HepG2 (cell line): ENCODE measurements around the gene NDUFAF8. TPM values are rescaled to one million over a fixed set of nuclear protein-coding genes. Genes with fewer than 3 reads are reported as not detected.

Experiments
- ATAC-seq: fragments of 200-7000 bp; cut with Tn5 transposase; 3 replicates; pipeline ENCODE4 v1.9.1; 2020; ENCODE audit warnings: mild to moderate bottlenecking, moderate library complexity
- BruUV-seq: library from RNA; stranded (reverse); fragments of 400-500 nt; replicated peaks from 2 replicates; lab custom pipeline; 2021; lab: Mats Ljungman, UMichigan
- CTCF ChIA-PET: fragments of 300-600 bp; formaldehyde crosslinking; extraction: SDS; loops from one replicate; lab custom pipeline; 2021; ENCODE audit warnings: low total read pairs, inconsistent platforms, low intra/inter-chr PET ratio; lab: Yijun Ruan, JAX
- POLR2A ChIA-PET: fragments of 350-600 bp; sonication (Branson Sonifier 250); formaldehyde crosslinking; loops from one replicate; lab custom pipeline; 2020; ENCODE audit warnings: antibody characterized with exemption, inconsistent platforms; lab: Yijun Ruan, JAX
- DNase-seq: peaks from one replicate; pipeline ENCODE4 v3.0.0-alpha.2; 2015; ENCODE audit warnings: low spot score
- FAIRE-seq: peaks from 3 replicates; lab custom pipeline; 2011; peaks lifted over from hg19 to GRCh38; lab: Jason Lieb, UNC
- H2AFZ ChIP-seq: one replicate; pipeline ENCODE4 v1.6.1; 2011; ENCODE audit warnings: low read length, inconsistent platforms
- H3K27ac ChIP-seq: fragments of 300-600 bp; 3 replicates; pipeline ENCODE4 v1.8.0; 2011; ENCODE audit warnings: mixed run types, mild to moderate bottlenecking, mixed read lengths, low read length, inconsistent platforms; ENCODE audit not compliant: insufficient read depth; ENCODE audit errors: extremely low read length
- H3K27me3 ChIP-seq, 2 experiments: fragments of 200-600 bp in 1 of 2; 2 replicates in 1 of 2; 3 replicates in 1 of 2; pipeline versions ENCODE4 v1.6.0 to v1.8.0; 2011; ENCODE audit warnings: low read length in 2 of 2, mild to moderate bottlenecking in 2 of 2, moderate library complexity in 2 of 2, inconsistent platforms in 1 of 2; ENCODE audit not compliant: insufficient read depth in 2 of 2, control insufficient read depth in 1 of 2
- H3K36me3 ChIP-seq, 2 experiments: fragments of 200-600 bp in 1 of 2; replicated peaks in 1 of 2; 2 replicates in 1 of 2; 3 replicates in 1 of 2; pipeline versions ENCODE4 v1.5.1 to v1.8.0; 2011; ENCODE audit warnings: low read length in 2 of 2, inconsistent platforms in 1 of 2; ENCODE audit not compliant: insufficient read depth in 2 of 2, control insufficient read depth in 1 of 2
- H3K4me1 ChIP-seq: 2 replicates; pipeline ENCODE4 v1.5.1; 2012; ENCODE audit warnings: low read length, inconsistent platforms; ENCODE audit not compliant: insufficient read depth
- H3K4me2 ChIP-seq: 2 replicates; pipeline ENCODE4 v1.6.0; 2011; ENCODE audit warnings: low read depth, low read length, inconsistent platforms
- H3K4me3 ChIP-seq, 3 experiments: fragments of 200-600 bp in 1 of 3; sonication (generic), shearing (Covaris generic) in 1 of 3; replicated peaks in 1 of 3; 2 replicates each; pipeline ENCODE4 v1.5.1; 2011 to 2016; ENCODE audit warnings: low read length in 3 of 3, inconsistent platforms in 2 of 3, low read depth in 2 of 3, mild to moderate bottlenecking in 2 of 3, control low read depth in 1 of 3, mixed read lengths in 1 of 3; ENCODE audit not compliant: insufficient read depth in 1 of 3
- H3K79me2 ChIP-seq: one replicate; pipeline ENCODE4 v1.6.1; 2011; ENCODE audit warnings: low read length, inconsistent platforms; ENCODE audit not compliant: insufficient read depth
- H3K9ac ChIP-seq: 2 replicates; pipeline ENCODE4 v1.6.0; 2011; ENCODE audit warnings: mild to moderate bottlenecking, low read depth, low read length, inconsistent platforms; ENCODE audit not compliant: insufficient read depth
- H3K9me3 ChIP-seq: 2 replicates; pipeline ENCODE4 v1.5.1; 2012; ENCODE audit warnings: mild to moderate bottlenecking, low read length
- H4K20me1 ChIP-seq: 2 replicates; pipeline ENCODE4 v1.6.0; 2011; ENCODE audit warnings: inconsistent platforms, mild to moderate bottlenecking, low read length, moderate library complexity; ENCODE audit not compliant: insufficient read depth
- CCDC6 ChIP-seq: sonication (generic); formaldehyde crosslinking; IDR thresholded peaks from 2 replicates; pipeline ENCODE4 v1.8.1; 2022; ENCODE audit warnings: mild to moderate bottlenecking, missing genetic modification reagents, moderate library complexity
- EEA1 ChIP-seq: sonication (generic); formaldehyde crosslinking; IDR thresholded peaks from 2 replicates; pipeline ENCODE4 v1.5.1; 2020; ENCODE audit warnings: mild to moderate bottlenecking, missing genetic modification reagents, borderline replicate concordance
- FOXK1 ChIP-seq: sonication (generic); formaldehyde crosslinking; IDR thresholded peaks from 2 replicates; pipeline ENCODE4 v1.4.0; 2020; ENCODE audit warnings: low read depth, missing genetic modification reagents, borderline replicate concordance
- GLI4 ChIP-seq: sonication (generic); formaldehyde crosslinking; IDR thresholded peaks from 2 replicates; pipeline ENCODE4 v1.5.1; 2020; ENCODE audit warnings: missing genetic modification reagents, mild to moderate bottlenecking, moderate library complexity, borderline replicate concordance
- GPN1 ChIP-seq: sonication (generic); formaldehyde crosslinking; IDR thresholded peaks from 2 replicates; pipeline ENCODE4 v1.5.1; 2020; ENCODE audit warnings: missing genetic modification reagents, borderline replicate concordance
- TSC22D2 ChIP-seq: sonication (generic); formaldehyde crosslinking; IDR thresholded peaks from 2 replicates; pipeline ENCODE4 v1.5.1; 2020; ENCODE audit warnings: missing genetic modification reagents, mild to moderate bottlenecking, borderline replicate concordance
- ZIK1 ChIP-seq: sonication (generic); formaldehyde crosslinking; IDR thresholded peaks from 2 replicates; pipeline ENCODE4 v1.5.0; 2020; ENCODE audit warnings: mild to moderate bottlenecking, low read depth, missing genetic modification reagents, borderline replicate concordance
- ZNF33A ChIP-seq: sonication (generic); formaldehyde crosslinking; IDR thresholded peaks from 2 replicates; pipeline ENCODE4 v1.5.1; 2020; ENCODE audit warnings: missing genetic modification reagents, mild to moderate bottlenecking, moderate library complexity, borderline replicate concordance
- ZNF451 ChIP-seq: sonication (generic); formaldehyde crosslinking; IDR thresholded peaks from 2 replicates; pipeline ENCODE4 v1.5.0; 2020; ENCODE audit warnings: mild to moderate bottlenecking, missing genetic modification reagents
- ZNF713 ChIP-seq: sonication (generic); formaldehyde crosslinking; IDR thresholded peaks from 2 replicates; pipeline ENCODE4 v1.4.0; 2020; ENCODE audit warnings: mild to moderate bottlenecking, missing genetic modification reagents
- ZNF781 ChIP-seq: sonication (generic); formaldehyde crosslinking; IDR thresholded peaks from 2 replicates; pipeline ENCODE4 v1.5.1; 2020; ENCODE audit warnings: borderline replicate concordance, mild to moderate bottlenecking, missing genetic modification reagents; ENCODE audit errors: not compliant biosample characterization
- ZNF878 ChIP-seq: sonication (generic); formaldehyde crosslinking; IDR thresholded peaks from 2 replicates; pipeline ENCODE4 v1.8.1; 2023; ENCODE audit warnings: mild to moderate bottlenecking, missing genetic modification reagents, moderate library complexity
- WGBS: methylation state at CpG from one replicate; pipeline ENCODE4 v1.1.6; 2017; ENCODE audit warnings: low lambda C conversion rate; 5-methylcytosine and 5-hydroxymethylcytosine counted together
- in situ Hi-C: cut with HindIII; loops from 2 replicates; pipeline ENCODE4 v1.10.0; 2017; ENCODE audit warnings: low pct_unique_long_range_greater_than_20kb; ENCODE audit not compliant: extremely low pct_ligation_motif_present
- intact Hi-C: fragments of 100-400 bp; cut with micrococcal nuclease; formaldehyde crosslinking; loops from one replicate; pipeline ENCODE4 v1.10.0; 2022; ENCODE audit not compliant: unreplicated experiment
- polyA plus RNA-seq, 8 experiments: library from polyadenylated mRNA; depleted of rRNA in 3 of 8; stranded (reverse) in 7 of 8; unstranded in 1 of 8; fragments of >200 nt; fragmentation: Illumina TruSeq in 4 of 8; extraction: Trizol in 4 of 8; gene quantifications; 2 replicates each; pipeline versions ENCODE4 v1.2.1 to v1.2.3, GENCODE V29; 2011 to 2016; ENCODE audit warnings: low read depth in 4 of 8, missing spikeins in 1 of 8, mixed read lengths in 1 of 8; ENCODE audit not compliant: insufficient read depth in 1 of 8
- total RNA-seq, 5 experiments: library from RNA; depleted of rRNA; stranded (reverse); fragments of >200 nt; fragmentation: Illumina TruSeq; extraction: Trizol; gene quantifications; 2 replicates each; pipeline ENCODE4 v1.2.3, GENCODE V29; 2016; ENCODE audit warnings: low read depth in 1 of 5
- TF ChIP-seq, protein P1 (sequence below): IDR thresholded peaks from 2 replicates; pipeline ENCODE4 v1.6.1; 2016

NDUFAF8 gene
- total and polyA plus RNA-seq, 2 of the 13 experiments (the other 11 are each of a cell fraction or from before 2014, with no cell fraction given): 75.6 to 233 TPM

DNA sequence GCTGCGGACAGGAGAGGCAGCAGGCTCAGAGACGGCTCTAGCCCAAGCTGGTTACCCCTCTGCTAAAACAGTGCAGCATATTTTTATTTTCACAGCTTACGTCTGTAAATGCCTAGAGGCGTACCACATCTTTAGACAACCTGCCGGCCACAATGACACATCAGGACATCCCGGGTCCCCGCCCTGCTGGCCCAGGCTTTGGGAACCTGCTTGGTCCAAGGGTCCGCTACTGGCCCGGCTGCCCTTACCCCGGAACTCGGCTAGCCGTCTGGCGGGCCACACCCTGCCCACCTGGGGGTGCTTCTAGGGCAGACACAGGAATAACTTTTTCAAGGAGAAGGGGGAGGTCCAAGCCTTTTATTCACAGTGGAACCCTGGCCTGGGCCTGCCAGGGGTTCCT, 20.7 kb upstream of the NDUFAF8 start:
- POLR2A ChIA-PET: no interaction called here
- Histone ChIP-seq H3K36me3 (peaks cover 10 to 15% of the 10 kb centered on the region in 2 experiments; a peak in 4 of 5 replicates), H3K9me3 (no peaks in the 10 kb centered on the region), H3K9ac (no peak overlapping the region), H3K27me3 (no peaks in the 10 kb centered on the region), H3K4me1 (peaks cover 12% of the 10 kb centered on the region), H3K4me3 (no peak overlapping the region), H3K4me2 (no peak overlapping the region), H3K27ac (no peak overlapping the region), H4K20me1 (no peaks in the 10 kb centered on the region; the same call in 1 of the 2 replicates)
- ATAC-seq: no peak
- intact Hi-C loops: no loop called here
- in situ Hi-C loops: no loop called here
- WGBS: 97% methylated on average over 13 of the region's 13 CpGs
- FAIRE-seq: no peak
- BruUV-seq: no TSS peak
- DNase-seq: no peak
- no peak for TF ChIP-seq ZNF451
- no peak for TF ChIP-seq ZIK1
- TF ChIP-seq ZNF878 (CRISPR knock-in tag): no peak
- TF ChIP-seq ZNF781 (CRISPR knock-in tag): no peak
- TF ChIP-seq, all 625 proteins: peak for 0
- CTCF ChIA-PET: no interaction called here
- peaks cover 12% of the 10 kb centered on the region for H3K79me2 ChIP-seq
- no peak overlapping the region for H2AFZ ChIP-seq

DNA sequence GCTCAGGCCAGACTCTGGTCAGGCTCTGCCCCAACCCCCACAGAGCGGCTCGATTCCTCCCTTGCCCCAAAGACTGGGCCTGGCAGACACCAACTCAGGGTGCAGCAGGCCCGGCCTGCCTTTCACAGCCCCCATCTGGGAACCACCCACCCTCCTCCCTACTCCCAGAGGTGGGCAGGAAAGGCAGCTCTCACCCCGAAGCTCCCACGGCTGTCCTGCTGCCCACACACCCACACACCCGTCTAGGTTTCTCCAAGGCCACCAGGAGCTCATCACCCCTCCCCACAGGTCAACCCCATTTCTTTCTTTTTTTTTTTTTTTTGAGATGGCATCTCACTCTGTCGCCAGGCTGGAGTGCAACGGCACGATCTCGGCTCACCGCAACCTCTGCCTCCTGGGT, 20.1 kb upstream of the NDUFAF8 start:
- peaks cover 18% of the 10 kb centered on the region for H3K4me1 ChIP-seq
- no peaks in the 10 kb centered on the region for H3K27me3 ChIP-seq
- intact Hi-C loops (no loop called here), in situ Hi-C loops (no loop called here)
- H2AFZ ChIP-seq: no peak overlapping the region
- no peak for TF ChIP-seq CCDC6 (CRISPR knock-in tag)
- TF ChIP-seq GPN1: no peak
- TF ChIP-seq GLI4 (CRISPR knock-in tag): no peak
- no peak for TF ChIP-seq ZNF33A (CRISPR knock-in tag)
- TF ChIP-seq, protein P1, sequence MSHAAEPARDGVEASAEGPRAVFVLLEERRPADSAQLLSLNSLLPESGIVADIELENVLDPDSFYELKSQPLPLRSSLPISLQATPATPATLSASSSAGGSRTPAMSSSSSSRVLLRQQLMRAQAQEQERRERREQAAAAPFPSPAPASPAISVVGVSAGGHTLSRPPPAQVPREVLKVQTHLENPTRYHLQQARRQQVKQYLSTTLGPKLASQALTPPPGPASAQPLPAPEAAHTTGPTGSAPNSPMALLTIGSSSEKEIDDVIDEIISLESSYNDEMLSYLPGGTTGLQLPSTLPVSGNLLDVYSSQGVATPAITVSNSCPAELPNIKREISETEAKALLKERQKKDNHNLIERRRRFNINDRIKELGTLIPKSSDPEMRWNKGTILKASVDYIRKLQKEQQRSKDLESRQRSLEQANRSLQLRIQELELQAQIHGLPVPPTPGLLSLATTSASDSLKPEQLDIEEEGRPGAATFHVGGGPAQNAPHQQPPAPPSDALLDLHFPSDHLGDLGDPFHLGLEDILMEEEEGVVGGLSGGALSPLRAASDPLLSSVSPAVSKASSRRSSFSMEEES (CRISPR knock-in tag): no peak
- no peak for TF ChIP-seq EEA1
- no peak for TF ChIP-seq TSC22D2 (CRISPR knock-in tag)
- TF ChIP-seq ZNF713: no peak
- TF ChIP-seq FOXK1 (CRISPR knock-in tag): no peak
- FAIRE-seq (no peak), ATAC-seq (no peak), DNase-seq (no peak)
- H3K9ac ChIP-seq: no peak overlapping the region
- CTCF ChIA-PET: no interaction called here
- no peak overlapping the region for H3K4me3 ChIP-seq
- peaks cover 12% of the 10 kb centered on the region for H3K79me2 ChIP-seq
- POLR2A ChIA-PET: no interaction called here
- H3K4me2 ChIP-seq: no peak overlapping the region
- BruUV-seq: no TSS peak
- 91% methylated on average over 11 of the region's 11 CpGs for WGBS
- H3K27ac ChIP-seq: no peak overlapping the region
- H3K36me3 ChIP-seq: peaks cover 10 to 15% of the 10 kb centered on the region in 2 experiments; a peak in 4 of 5 replicates
- no peaks in the 10 kb centered on the region; the same call in 1 of the 2 replicates for H4K20me1 ChIP-seq
- H3K9me3 ChIP-seq: no peaks in the 10 kb centered on the region
